Measurements from ENCODE around the gene STX16.

STX16 gene

GRCh38 chr20:58678806-58679205 lies 27.7 kb downstream of the STX16 start:
- no peak for DNase-seq

- DNase-seq = no peak
Measured at GRCh38 chr20:58682656-58683531, 31.8 kb downstream of the STX16 start.

GRCh38 chr20:58684291-58684690 lies 33.2 kb downstream of the STX16 start:
- DNase-seq = no peak

GRCh38 chr20:58685988-58686387 lies 34.9 kb downstream of the STX16 start:
- no peak for DNase-seq

- DNase-seq = no peak
Measured at GRCh38 chr20:58688414-58688813, 37.3 kb downstream of the STX16 start.

GRCh38 chr20:58688840-58689239 lies 37.8 kb downstream of the STX16 start:
- DNase-seq = peak; percentile 2 to 11

GRCh38 chr20:58690396-58691135 lies 39.5 kb downstream of the STX16 start:
- peak; percentile 45 to 73 for DNase-seq

- DNase-seq = peak; percentile 74 to 89
Measured at GRCh38 chr20:58691773-58692578, 40.9 kb downstream of the STX16 start.

- peak; percentile 66 to 80 for DNase-seq
Measured at GRCh38 chr20:58692579-58693225, 41.6 kb downstream of the STX16 start, which contains the start of gene NPEPL1. NPEPL1 (plus strand) TSS chr20:58692800; CDS start chr20:58692901, 101 bp downstream.

- peak in 1 of 2 donors; percentile 4 for DNase-seq
Measured at GRCh38 chr20:58693226-58694006, 42.3 kb downstream of the STX16 start.

- DNase-seq = no peak
Measured at GRCh38 chr20:58694241-58695083, 43.4 kb downstream of the STX16 start.

- no peak for DNase-seq
Measured at GRCh38 chr20:58695084-58695722, 44.1 kb downstream of the STX16 start.

GRCh38 chr20:58695895-58696375 lies 44.9 kb downstream of the STX16 start:
- no peak for DNase-seq

GRCh38 chr20:58696411-58696961 lies 45.4 kb downstream of the STX16 start:
- no peak for DNase-seq

GRCh38 chr20:58697201-58697866 lies 46.3 kb downstream of the STX16 start:
- no peak for DNase-seq

GRCh38 chr20:58697867-58698703 lies 47.0 kb downstream of the STX16 start:
- no peak for DNase-seq

GRCh38 chr20:58698741-58699622 lies 47.9 kb downstream of the STX16 start:
- no peak for DNase-seq
